DND-41 (cell line): ENCODE data around the gene ATP11B.

Source experiments
- ATAC-seq: fragments of 200-7000 bp; cut with Tn5 transposase; 3 replicates; pipeline ENCODE4 v1.9.1; 2021; ENCODE audit warnings: low read depth; ENCODE audit not compliant: insufficient read depth
- DNase-seq: peaks from one replicate; pipeline ENCODE4 v3.0.0-alpha.2; 2020
- H2AFZ ChIP-seq: 2 replicates; pipeline ENCODE4 v1.6.0; 2012; ENCODE audit warnings: low read depth, low read length
- H3K27ac ChIP-seq: 2 replicates; pipeline ENCODE4 v1.5.1; 2012; ENCODE audit warnings: low read length, inconsistent platforms
- H3K27me3 ChIP-seq: fragments of 200-600 bp; sonication (generic); 2 replicates; pipeline ENCODE4 v1.6.0; 2012; ENCODE audit warnings: low read length, mild to moderate bottlenecking, inconsistent platforms; ENCODE audit not compliant: insufficient read depth, poor library complexity
- H3K36me3 ChIP-seq: 2 replicates; pipeline ENCODE4 v1.5.1; 2012; ENCODE audit warnings: low read length, inconsistent platforms; ENCODE audit not compliant: insufficient read depth
- H3K4me1 ChIP-seq: 2 replicates; pipeline ENCODE4 v1.5.1; 2012; ENCODE audit warnings: mild to moderate bottlenecking, low read length; ENCODE audit not compliant: insufficient read depth
- H3K4me2 ChIP-seq: 2 replicates; pipeline ENCODE4 v1.6.0; 2012; ENCODE audit warnings: mild to moderate bottlenecking, moderate library complexity, low read length, inconsistent platforms; ENCODE audit not compliant: insufficient read depth
- H3K4me3 ChIP-seq, 2 experiments: fragments of 200-600 bp in 1 of 2; shearing (Covaris generic) in 1 of 2; 2 replicates each; pipeline ENCODE4 v1.5.1; 2012 to 2016; ENCODE audit warnings: inconsistent platforms in 2 of 2, low read length in 2 of 2, mild to moderate bottlenecking in 2 of 2, low read depth in 1 of 2, moderate library complexity in 1 of 2
- H3K79me2 ChIP-seq: 2 replicates; pipeline ENCODE4 v1.6.0; 2012; ENCODE audit warnings: low read length, inconsistent platforms; ENCODE audit not compliant: insufficient read depth
- H3K9ac ChIP-seq: 2 replicates; pipeline ENCODE4 v1.6.0; 2012; ENCODE audit warnings: low read depth, mild to moderate bottlenecking, inconsistent platforms, low read length, moderate library complexity
- H3K9me3 ChIP-seq: 2 replicates; pipeline ENCODE4 v1.5.1; 2012; ENCODE audit warnings: low read length, moderate library complexity, mild to moderate bottlenecking, inconsistent platforms; ENCODE audit not compliant: insufficient read depth, severe bottlenecking
- H4K20me1 ChIP-seq: 2 replicates; pipeline ENCODE4 v1.6.0; 2012; ENCODE audit warnings: low read length; ENCODE audit not compliant: insufficient read depth
- CTCF ChIP-seq: IDR thresholded peaks from 2 replicates; pipeline ENCODE4 v1.5.1; 2012; ENCODE audit warnings: borderline replicate concordance, low read length, moderate library complexity, mild to moderate bottlenecking; ENCODE audit not compliant: poor library complexity, severe bottlenecking; ENCODE audit errors: extremely low read depth
- EZH2 ChIP-seq: IDR thresholded peaks from 3 replicates; pipeline ENCODE4 v1.6.1; 2012; ENCODE audit warnings: borderline replicate concordance, low read depth, mild to moderate bottlenecking, moderate library complexity, low read length, inconsistent platforms; ENCODE audit not compliant: severe bottlenecking

The ATP11B gene

DNA sequence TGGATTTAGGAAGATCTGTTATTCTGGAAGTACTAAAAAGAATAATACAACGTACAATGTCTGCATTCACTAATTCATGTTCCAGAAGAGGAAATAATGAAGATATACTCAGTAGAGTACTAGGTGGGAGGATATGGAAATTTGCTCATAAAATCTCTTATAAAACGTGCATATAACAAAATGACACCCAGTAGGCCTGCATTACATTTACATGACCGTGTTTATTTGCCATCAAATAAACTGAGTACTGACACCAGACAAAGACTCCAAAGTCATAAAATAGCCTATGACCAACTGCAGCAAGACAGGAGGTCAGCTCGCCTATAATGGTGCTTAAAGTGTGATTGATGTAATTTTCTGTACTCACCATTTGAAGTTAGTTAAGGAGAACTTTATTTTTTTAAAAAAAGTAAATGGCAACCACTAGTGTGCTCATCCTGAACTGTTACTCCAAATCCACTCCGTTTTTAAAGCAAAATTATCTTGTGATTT, 126.6 kb downstream of the ATP11B start:
- no peak overlapping the region for H3K9ac ChIP-seq
- H3K27me3 ChIP-seq = no peaks in the 10 kb centered on the region
- ATAC-seq = no peak

DNA sequence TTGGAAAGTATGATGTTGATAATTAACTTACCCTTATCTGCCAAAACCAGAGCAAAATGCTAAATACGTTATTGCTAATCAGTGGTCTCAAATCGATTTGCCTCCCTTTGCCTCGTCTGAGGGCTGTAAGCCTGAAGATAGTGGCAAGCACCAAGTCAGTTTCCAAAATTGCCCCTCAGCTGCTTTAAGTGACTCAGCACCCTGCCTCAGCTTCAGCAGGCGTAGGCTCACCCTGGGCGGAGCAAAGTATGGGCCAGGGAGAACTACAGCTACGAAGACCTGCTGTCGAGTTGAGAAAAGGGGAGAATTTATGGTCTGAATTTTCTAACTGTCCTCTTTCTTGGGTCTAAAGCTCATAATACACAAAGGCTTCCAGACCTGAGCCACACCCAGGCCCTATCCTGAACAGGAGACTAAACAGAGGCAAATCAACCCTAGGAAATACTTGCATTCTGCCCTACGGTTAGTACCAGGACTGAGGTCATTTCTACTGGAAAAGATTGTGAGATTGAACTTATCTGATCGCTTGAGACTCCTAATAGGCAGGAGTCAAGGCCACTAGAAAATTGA, 127.3 kb downstream of the ATP11B start:
- Histone ChIP-seq H4K20me1 (no peaks in the 10 kb centered on the region), H3K9ac (no peak overlapping the region), H3K79me2 (no peaks in the 10 kb centered on the region), H3K27ac (0 out of 2 replicates have a peak overlapping the region, but pooled peaks have one; percentile 33), H3K4me3 (no peak overlapping the region), H3K27me3 (no peaks in the 10 kb centered on the region), H3K4me2 (no peak overlapping the region), H3K9me3 (no peaks in the 10 kb centered on the region), H3K36me3 (peaks cover 7% of the 10 kb centered on the region; the same call in 1 of the 2 replicates), H2AFZ (no peak overlapping the region), H3K4me1 (peaks cover 5% of the 10 kb centered on the region)
- TF ChIP-seq CTCF (no peak), EZH2 (no peak)
- DNase-seq (no peak), ATAC-seq (peak; percentile 69)

More for the DNA sequence above, 126.6 kb downstream of the ATP11B start:
- Histone ChIP-seq H2AFZ (no peak overlapping the region), H3K79me2 (no peaks in the 10 kb centered on the region), H3K4me2 (no peak overlapping the region), H3K4me1 (peaks cover 12% of the 10 kb centered on the region), H3K27ac (no peak overlapping the region), H4K20me1 (no peaks in the 10 kb centered on the region), H3K36me3 (peaks cover 3% of the 10 kb centered on the region; the same call in 1 of the 2 replicates), H3K4me3 (no peak overlapping the region), H3K9me3 (no peaks in the 10 kb centered on the region)
- TF ChIP-seq CTCF = no peak
- TF ChIP-seq EZH2 = no peak
- no peak for DNase-seq

- no peak overlapping the region for H2AFZ ChIP-seq
- no peaks in the 10 kb centered on the region for H3K27me3 ChIP-seq
- no peaks in the 10 kb centered on the region for H3K9me3 ChIP-seq
- no peak overlapping the region for H3K4me2 ChIP-seq
- TF ChIP-seq CTCF (no peak), EZH2 (no peak)
- ATAC-seq (no peak), DNase-seq (no peak)
- no peak overlapping the region for H3K9ac ChIP-seq
- no peak overlapping the region for H3K4me3 ChIP-seq
- no peak overlapping the region for H3K27ac ChIP-seq
- no peaks in the 10 kb centered on the region for H4K20me1 ChIP-seq
- no peaks in the 10 kb centered on the region for H3K79me2 ChIP-seq
- H3K36me3 ChIP-seq = peaks cover 7% of the 10 kb centered on the region; the same call in 1 of the 2 replicates
- H3K4me1 ChIP-seq = no peaks in the 10 kb centered on the region
Measured at GRCh38 chr3:182921665-182922355, 128.5 kb downstream of the ATP11B start.
